Colonic mucosa (tissue), 4 donors: ENCODE data around the gene DLX2. TPM values are rescaled to one million over a fixed set of nuclear protein-coding genes. Genes with fewer than 3 reads are reported as not detected.
"Not testable (repeated sequence)": the region's sequence is repeated elsewhere in the genome, so short reads cannot be mapped to it uniquely, and the experiment has no call there.

ENCODE experiments used
- DNase-seq: peaks from one replicate; pipeline ENCODE4 v3.0.0-alpha.2; 2020
- H3K27ac ChIP-seq: fragments of 200-600 bp; one replicate; pipeline ENCODE4 v1.8.0; 2021
- H3K27me3 ChIP-seq: fragments of 200-600 bp; one replicate; pipeline ENCODE4 v1.8.0; 2021
- H3K36me3 ChIP-seq: fragments of 200-600 bp; one replicate; pipeline ENCODE4 v1.8.0; 2021
- H3K4me1 ChIP-seq: fragments of 200-600 bp; one replicate; pipeline ENCODE4 v1.8.0; 2021; ENCODE audit warnings: mild to moderate bottlenecking
- H3K4me3 ChIP-seq: fragments of 200-600 bp; one replicate; pipeline ENCODE4 v1.8.0; 2021
- H3K9ac ChIP-seq, 2 donors: one replicate each; pipeline ENCODE4 v1.7.0; 2013; ENCODE audit warnings: control low read depth in 2 of 2, low read depth in 2 of 2, low read length in 2 of 2
- H3K9me3 ChIP-seq: fragments of 200-600 bp; one replicate; pipeline ENCODE4 v1.8.0; 2021
- intact Hi-C: fragments of 100-400 bp; cut with DNase I; formaldehyde crosslinking; loops from one replicate; pipeline ENCODE4 v1.14.1; 2022
- total RNA-seq, 2 donors: library from RNA; stranded (reverse); fragmentation: NEBNext Ultra II Directional in 1 of 2; extraction: Animal tissue kit (Norgen Biotek cat#: 25700) in 1 of 2; gene quantifications; one replicate each; pipeline ENCODE4 v1.2.1, GENCODE V29; 2021
- TF ChIP-seq, protein P1 (sequence below): fragments of 200-600 bp; IDR thresholded peaks from one replicate; pipeline ENCODE4 v1.8.0; 2022; ENCODE audit warnings: antibody characterized with exemption, mild to moderate bottlenecking
- donor health status: healthy.
- donor health status: DM: no; HTN: no; CAD: no.
- donor health status: DM: no; HTN: no; CAD: no.

The DLX2 gene
- total RNA-seq, 2 donors from 2014 or later = not detected

GRCh38 chr2:172065111-172065510 lies 37.6 kb downstream of the DLX2 start:
- Histone ChIP-seq H3K36me3 (no peaks in the 10 kb centered on the region), H3K4me3 (no peak overlapping the region), H3K27ac (no peak overlapping the region), H3K9ac (no peak overlapping the region), H3K27me3 (no peaks in the 10 kb centered on the region), H3K9me3 (no peaks in the 10 kb centered on the region), H3K4me1 (no peaks in the 10 kb centered on the region)
- no peak for DNase-seq
- TF ChIP-seq, protein P1, sequence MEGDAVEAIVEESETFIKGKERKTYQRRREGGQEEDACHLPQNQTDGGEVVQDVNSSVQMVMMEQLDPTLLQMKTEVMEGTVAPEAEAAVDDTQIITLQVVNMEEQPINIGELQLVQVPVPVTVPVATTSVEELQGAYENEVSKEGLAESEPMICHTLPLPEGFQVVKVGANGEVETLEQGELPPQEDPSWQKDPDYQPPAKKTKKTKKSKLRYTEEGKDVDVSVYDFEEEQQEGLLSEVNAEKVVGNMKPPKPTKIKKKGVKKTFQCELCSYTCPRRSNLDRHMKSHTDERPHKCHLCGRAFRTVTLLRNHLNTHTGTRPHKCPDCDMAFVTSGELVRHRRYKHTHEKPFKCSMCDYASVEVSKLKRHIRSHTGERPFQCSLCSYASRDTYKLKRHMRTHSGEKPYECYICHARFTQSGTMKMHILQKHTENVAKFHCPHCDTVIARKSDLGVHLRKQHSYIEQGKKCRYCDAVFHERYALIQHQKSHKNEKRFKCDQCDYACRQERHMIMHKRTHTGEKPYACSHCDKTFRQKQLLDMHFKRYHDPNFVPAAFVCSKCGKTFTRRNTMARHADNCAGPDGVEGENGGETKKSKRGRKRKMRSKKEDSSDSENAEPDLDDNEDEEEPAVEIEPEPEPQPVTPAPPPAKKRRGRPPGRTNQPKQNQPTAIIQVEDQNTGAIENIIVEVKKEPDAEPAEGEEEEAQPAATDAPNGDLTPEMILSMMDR = no peak
- intact Hi-C loops = no loop called here

DNA sequence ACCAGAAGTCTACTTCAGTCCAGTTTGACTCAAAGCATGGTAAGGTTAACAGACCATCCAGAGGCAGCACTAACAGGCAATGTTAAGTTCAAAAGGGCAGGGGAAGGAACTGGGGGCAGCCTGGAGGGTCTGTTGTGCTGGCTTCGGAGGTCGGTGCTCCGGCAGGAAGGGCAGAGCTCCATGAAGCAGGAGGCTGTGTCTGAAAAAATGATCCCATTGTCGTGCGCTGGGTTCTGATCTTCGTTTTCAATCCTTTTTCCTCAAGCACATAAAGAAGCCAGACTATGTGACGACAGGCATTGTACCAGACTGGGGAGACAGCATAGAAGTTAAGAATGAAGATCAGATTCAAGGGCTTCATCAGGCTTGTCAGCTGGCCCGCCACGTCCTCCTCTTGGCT lies 39.3 kb downstream of the DLX2 start:
- no peaks in the 10 kb centered on the region for H3K4me1 ChIP-seq
- no peaks in the 10 kb centered on the region for H3K27me3 ChIP-seq
- intact Hi-C loops = no loop called here
- no peaks in the 10 kb centered on the region for H3K36me3 ChIP-seq
- H3K9ac ChIP-seq = no peak overlapping the region
- H3K27ac ChIP-seq = no peak overlapping the region
- no peak overlapping the region for H3K4me3 ChIP-seq
- DNase-seq = no peak
- TF ChIP-seq, protein P1 = no peak
- no peaks in the 10 kb centered on the region for H3K9me3 ChIP-seq

DNA sequence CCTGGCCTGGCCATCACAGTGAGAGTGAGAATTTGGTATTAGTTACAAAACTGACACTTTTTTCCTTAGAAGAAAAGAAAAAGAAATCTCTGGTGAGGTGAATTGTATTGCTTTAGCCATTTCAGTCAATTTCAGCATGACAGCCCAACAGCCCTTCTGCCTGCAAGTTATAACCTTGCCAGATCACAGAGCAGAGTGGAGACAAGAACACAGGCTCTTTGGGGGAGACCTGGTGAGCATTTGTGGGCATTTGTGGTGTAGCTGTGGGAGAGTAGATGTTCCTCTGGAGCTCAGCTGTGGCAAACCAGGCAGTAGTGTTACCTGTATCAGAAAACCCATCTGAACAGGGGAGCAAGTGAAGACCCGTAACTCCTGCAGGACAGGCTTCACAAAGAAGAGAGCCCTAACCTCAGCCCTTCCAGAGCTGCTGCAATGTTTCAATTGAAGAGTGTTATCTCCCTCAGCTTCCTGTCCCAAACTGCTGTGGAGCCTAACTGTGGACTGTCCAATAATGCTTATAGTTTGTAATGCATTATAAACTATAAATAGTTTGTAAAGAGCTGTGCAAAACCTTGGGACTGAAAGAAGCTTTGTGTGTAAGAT lies 40.2 kb downstream of the DLX2 start:
- Histone ChIP-seq H3K4me1 (no peaks in the 10 kb centered on the region), H3K27ac (no peak overlapping the region), H3K4me3 (no peak overlapping the region), H3K9me3 (no peaks in the 10 kb centered on the region), H3K27me3 (no peaks in the 10 kb centered on the region), H3K36me3 (no peaks in the 10 kb centered on the region), H3K9ac (no peak overlapping the region)
- TF ChIP-seq, protein P1 = no peak
- no peak for DNase-seq
- intact Hi-C loops = no loop called here

- H3K9ac ChIP-seq, H3K4me1 ChIP-seq, H3K27me3 ChIP-seq, H3K9me3 ChIP-seq, intact Hi-C loops, H3K27ac ChIP-seq, H3K4me3 ChIP-seq, DNase-seq, H3K36me3 ChIP-seq: not testable (repeated sequence)
Observed at GRCh38 chr2:172060118-172060517, 42.6 kb downstream of the DLX2 start.

GRCh38 chr2:172058660-172059059 lies 44.0 kb downstream of the DLX2 start:
- H3K27ac ChIP-seq = no peak overlapping the region
- no peak for DNase-seq
- TF ChIP-seq, protein P1 = no peak
- H3K27me3 ChIP-seq = no peaks in the 10 kb centered on the region
- intact Hi-C loops = no loop called here
- no peaks in the 10 kb centered on the region for H3K4me1 ChIP-seq
- H3K9me3 ChIP-seq = no peaks in the 10 kb centered on the region
- H3K36me3 ChIP-seq = no peaks in the 10 kb centered on the region
- H3K9ac ChIP-seq = no peak overlapping the region
- no peak overlapping the region for H3K4me3 ChIP-seq

DNA sequence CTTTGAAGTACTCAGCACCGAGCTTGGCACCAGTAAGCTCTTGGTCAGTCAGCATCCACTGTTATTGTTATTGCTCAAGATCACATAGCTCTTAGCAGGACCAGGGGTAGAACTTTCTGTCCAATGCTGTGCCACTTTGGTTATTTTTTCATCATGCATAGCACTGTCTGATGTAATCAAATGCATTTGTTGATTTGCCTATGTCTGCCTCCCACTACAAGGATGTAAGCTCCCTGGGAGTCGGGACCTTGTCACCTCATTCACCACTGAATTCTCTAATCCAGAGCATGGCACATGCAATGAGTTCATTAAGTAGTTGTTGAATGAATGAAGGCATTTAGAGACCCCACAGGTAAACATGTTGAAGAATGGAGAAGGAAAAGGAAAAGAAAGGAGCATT lies 46.4 kb downstream of the DLX2 start:
- Histone ChIP-seq H3K9ac (no peak overlapping the region), H3K4me3 (no peak overlapping the region), H3K27ac (no peak overlapping the region), H3K9me3 (no peaks in the 10 kb centered on the region), H3K27me3 (no peaks in the 10 kb centered on the region), H3K4me1 (no peaks in the 10 kb centered on the region), H3K36me3 (no peaks in the 10 kb centered on the region)
- intact Hi-C loops = no loop called here
- TF ChIP-seq, protein P1 = no peak
- no peak for DNase-seq
